GM21360 (cell line): Measurements from ENCODE around the gene RPLP2.

Experiments used
- ATAC-seq: cut with Tn5 transposase; IDR thresholded peaks from one replicate; pipeline ENCODE4 v1.9.1; 2021; ENCODE audit warnings: mild to moderate bottlenecking, moderate library complexity; ENCODE audit not compliant: unreplicated experiment

RPLP2 gene

DNA sequence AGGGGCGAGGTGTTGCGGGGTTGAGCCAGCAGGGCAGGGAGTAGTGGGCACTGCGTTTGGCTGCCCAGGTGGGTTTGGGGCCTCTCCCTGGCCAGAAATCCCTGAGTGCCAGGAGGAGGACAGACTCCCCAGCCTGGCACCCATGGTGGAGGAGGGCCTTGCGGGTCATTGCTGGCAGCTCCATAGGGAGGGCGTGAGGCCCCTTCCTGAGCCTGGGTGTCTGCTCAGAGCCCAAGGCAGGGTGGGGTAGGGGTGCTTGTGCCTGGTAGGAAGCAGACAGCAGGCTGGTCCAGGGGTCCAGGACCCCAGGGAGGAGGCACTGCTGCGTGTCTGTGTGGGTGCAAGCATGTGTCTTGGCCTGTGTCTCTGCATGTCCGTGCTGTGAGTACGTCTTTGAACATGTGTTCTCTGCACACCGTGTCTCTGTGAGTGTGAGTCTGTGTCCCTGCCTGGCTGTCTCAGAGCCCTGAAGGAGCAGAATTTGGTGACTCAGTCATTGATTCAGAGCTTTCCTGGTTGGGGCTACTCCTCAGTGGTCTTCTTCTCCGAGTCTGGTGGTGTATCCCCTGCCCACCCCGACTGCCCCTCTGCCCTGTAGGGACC is 36.8 kb downstream of the RPLP2 start:
- ATAC-seq = no peak

DNA sequence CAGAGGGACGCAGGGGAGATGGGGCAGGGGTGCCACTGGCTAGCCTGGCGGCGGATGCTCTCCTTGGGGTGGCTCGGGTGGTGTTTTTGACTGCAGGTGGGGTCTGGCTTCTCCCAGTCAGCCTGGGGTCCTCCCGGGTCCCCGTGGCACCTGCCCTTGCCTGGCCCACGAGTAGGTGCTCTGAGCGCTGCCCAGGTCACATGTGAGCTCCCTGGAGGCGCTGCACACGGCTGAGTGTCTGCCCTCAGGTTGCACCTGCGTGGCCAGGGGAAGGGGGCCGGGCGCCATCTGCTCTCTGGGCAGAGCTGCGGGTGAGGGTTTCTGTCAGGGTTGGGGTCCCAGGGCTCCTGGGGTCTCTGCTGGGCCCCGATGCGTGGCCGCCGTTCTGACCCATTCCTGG is 38.1 kb downstream of the RPLP2 start:
- no peak for ATAC-seq

DNA sequence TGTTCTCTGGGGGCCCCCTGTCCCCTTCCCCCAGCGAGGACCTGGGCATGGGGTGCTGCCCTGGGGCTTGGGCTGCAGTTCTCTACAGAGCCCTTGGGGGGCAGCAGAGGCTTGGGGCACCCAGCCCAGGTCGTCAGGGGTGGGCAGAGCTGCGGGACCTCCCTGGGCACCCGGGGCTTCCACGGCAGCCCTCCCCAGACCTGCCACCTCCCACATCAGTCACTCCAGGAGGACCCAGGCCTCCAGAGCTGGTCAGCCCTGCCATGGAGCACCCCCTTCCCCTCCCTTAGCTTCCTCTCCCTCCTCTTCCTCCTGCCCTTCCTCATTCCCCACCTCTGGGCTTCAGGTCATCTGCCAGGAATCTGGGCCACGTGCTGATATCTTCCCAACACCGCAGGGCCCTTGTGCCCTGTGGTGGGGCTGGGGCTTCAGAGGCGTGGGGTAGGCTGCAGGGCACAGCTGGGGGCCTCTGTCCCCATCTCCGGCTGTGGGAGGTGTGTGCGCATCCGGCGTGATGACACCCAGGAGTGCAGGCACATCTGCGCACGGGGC is 38.7 kb downstream of the RPLP2 start:
- no peak for ATAC-seq

DNA sequence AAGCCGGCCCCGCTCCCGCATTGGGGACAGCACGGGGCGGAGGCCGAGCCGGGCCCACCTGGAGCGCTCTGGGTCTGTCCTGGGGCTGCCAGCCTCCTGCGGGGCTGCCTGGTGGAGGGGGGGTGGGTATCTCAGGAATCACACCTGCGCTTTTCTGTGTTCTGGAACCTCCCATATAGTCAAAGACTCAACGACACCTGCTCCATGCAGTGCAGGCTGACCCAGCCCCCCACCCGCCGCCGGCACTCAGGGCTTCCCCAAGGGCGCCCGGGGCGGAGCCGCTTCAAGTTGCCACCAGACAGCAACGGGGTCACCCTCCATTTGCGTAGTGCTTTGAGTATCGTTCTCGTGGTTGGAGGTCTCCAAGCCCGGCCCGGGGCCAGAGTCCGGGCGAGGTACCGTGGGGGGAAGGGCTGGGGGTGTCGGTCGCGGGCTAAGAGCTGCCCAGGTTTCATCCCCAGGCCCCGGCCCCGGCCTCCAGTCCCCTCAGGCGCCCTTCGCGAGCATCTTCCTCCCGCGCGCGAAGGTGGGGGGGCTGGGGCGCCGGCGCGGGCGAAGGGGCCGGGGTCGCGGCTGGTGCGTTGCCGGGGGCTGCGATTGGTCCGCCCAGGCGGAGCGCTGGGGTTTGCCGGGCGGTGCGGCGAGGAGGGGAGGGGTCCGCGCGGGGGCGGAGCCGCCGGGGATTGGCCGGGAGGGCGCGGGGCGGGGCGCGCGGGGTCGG is 39.5 kb downstream of the RPLP2 start:
- ATAC-seq = no peak

GRCh38 chr11:849951-850774 is 40.4 kb downstream of the RPLP2 start:
- ATAC-seq = no peak

DNA sequence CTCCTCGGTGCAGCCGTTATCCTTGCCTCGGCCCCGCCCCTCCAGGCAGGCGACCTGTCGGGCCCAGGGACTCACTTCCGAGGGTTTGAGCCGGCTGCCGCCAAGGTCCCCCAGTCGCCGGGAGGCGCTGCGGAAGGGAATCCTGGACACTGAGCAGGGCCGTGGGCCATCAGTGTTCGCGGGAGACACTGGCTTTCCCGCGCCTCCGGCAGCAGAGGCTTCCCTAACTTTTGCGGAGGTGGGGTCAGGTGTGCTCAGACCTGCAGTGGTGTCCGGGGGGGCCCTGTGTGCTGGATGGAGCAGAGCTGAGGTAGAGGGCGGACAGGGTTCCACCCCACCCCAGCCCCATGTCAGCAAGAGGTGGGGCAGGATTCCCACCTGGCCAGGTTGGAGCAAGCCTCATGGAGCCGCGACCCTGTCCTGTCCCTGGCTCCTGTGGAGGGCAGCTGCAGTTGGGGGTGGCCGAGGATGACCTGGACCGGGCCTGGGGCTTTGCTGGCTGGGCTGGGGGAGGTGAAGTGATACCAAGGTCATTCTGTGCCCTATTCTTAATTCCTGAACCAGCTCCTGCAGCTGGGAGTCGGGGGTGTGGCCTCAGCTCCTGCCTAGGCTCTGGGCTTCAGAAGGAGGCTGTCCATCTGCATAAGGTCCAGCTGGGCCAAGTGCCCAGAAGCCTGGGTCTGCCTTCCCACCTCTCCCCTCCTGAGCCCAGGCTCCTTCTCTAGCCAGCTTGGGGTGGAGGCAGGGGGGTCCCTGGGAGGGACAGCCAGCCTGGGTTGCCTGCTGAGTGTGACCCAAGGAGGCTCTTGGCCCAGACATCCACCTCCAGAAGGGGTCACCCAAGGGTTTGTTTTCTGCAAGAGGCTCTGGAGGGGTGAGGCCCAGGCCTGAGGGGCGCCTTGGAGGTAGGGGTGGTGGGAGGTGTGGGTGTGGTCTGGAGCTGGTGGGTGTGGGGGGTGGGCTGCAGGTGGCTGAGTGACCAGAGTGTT is 41.3 kb downstream of the RPLP2 start:
- no peak for ATAC-seq

DNA sequence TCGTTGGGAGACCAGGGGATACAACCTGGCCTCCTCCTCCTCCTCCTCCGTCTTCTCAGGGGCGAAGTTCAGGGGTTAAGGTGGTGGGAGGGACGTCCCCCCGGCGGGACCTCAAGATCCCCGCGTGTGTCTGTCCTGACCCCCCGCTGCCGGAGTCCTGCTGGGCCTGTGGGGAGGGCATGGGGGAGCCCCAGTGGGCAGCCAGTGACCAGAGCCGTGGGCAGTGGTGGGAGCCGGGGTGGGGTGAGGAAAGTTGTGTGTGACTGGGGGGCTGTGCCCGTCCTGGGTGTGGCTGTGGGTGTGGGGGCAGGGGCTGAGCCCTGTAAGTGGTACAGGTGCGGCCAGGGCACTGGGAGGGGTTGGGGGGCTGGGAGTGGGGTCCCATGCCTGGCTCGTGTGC is 43.0 kb downstream of the RPLP2 start:
- no peak for ATAC-seq

DNA sequence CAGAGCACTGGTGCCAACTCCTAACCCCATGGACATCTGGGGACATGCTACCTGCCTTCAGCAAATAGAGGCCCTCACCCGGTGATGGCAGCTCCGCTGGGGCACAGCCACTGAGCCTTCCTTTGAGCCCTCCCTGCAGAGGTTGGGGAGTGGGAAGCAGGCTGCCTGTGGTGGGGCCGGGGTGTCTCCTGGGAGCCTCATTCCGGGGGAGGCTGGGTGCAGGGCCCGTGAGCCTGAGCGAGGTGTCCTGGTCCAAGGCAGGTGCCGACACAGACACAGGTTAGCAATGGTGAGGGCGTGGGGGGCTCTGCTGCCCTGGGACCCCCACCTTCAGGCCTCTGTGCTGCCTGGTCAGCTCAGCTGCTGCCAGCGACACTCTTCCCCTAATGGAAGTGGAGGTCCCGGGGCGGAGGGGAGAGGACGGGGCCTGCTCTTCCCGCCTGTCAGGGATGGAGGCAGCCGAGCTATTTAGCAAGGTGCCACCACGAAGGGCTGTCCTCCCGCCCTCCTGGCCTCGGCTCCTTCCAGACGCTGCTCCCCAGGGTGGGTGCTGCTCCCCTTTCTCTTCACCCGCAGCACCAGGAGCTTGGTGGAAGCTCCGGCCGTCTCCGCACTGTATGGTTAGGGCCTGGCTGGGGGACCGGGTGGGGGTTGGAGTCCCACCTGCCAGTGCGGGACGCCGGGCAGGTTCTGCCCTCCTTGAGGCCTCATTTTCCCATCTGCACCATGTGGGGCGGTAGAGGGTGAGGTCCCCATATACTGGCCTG is 44.1 kb downstream of the RPLP2 start:
- ATAC-seq = no peak

DNA sequence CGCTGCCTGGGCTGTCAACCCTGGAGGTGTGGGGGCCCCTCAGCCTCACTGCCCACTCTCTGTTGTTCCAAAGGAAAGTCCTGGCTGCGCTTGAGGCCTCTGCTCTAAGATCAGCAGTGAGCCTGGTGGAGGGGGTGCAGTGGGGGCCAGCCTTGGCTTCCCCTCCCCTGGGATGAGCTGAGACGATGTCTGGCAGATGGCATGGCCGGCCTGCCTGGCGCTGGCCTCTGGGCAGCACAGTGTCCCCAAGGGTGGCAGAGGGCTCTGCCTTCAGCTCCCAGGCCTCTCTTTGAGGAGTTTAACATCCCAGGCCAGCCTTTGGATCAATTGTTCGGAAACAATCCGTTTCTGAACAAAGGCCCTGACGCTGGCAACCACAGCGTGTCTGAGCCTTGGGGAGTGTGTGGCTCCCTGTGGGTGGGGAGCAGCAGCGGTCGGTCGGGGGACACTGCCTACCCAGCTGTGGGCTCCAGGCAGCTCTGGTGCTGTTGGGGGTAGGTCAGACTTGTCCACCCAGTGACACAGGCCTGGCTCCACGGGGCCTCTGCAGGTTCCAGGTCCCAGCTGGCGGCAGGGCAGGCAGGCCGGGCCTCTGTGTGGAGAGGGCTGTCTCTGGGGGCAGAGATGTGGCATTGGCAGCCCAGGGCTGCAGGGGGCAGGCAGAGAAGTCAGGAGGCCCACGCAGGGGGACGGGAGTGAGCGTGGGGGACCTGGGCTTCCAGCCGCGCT is 45.0 kb downstream of the RPLP2 start:
- ATAC-seq = no peak

DNA sequence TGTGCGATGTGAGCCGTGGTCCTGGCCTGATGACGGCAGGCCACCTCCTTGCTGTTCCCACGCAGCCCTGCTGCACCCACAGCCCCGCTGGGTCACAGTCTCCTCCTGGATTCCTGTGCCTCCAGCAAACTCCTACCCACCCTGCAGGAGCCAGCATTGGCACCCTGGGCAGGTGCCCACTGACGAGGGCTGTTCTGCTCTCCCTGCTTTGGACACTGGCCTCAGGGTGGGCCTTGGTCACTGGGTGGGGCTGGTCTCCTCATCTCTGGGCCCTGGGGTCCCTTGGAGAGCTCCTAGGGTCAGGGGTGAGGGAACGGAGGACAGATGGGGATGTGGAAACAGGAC is 45.5 kb downstream of the RPLP2 start:
- ATAC-seq = no peak

- ATAC-seq = no peak
Observed at GRCh38 chr11:855796-856195, 46.0 kb downstream of the RPLP2 start.

GRCh38 chr11:856397-856796 is 46.6 kb downstream of the RPLP2 start:
- ATAC-seq = no peak

DNA sequence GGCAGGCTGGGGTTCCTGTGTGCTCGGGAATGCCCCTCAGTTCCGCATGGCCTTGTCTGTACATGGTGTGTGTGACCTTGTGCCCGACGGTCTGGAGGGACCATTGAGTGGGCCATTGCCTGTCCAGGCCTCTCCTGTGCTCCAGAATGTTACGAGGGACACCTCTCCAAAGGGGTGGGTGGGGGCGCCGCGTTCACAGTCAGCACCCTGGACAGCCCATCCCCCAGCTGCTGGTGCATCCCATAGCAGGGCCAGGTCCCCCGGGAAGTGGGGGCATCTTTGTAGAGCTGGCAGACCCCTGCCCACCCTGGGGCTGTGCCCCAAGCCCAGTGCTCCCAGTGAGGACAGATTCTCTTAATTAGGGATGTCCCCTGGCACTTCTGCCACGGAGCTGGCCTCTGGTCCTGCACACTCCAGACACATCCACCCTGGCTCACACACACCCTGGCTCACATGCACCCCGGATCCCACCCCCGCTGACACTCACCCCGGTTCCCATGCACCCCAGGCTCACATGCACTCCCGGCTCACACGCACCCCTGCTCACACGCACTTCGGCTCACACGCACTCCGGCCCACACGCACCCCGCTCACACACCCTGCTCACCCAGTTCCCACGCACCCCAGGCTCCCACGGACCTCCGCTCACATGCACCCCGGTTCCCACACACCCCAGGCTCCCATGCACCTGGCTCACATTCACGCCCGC is 48.4 kb downstream of the RPLP2 start:
- ATAC-seq = no peak

DNA sequence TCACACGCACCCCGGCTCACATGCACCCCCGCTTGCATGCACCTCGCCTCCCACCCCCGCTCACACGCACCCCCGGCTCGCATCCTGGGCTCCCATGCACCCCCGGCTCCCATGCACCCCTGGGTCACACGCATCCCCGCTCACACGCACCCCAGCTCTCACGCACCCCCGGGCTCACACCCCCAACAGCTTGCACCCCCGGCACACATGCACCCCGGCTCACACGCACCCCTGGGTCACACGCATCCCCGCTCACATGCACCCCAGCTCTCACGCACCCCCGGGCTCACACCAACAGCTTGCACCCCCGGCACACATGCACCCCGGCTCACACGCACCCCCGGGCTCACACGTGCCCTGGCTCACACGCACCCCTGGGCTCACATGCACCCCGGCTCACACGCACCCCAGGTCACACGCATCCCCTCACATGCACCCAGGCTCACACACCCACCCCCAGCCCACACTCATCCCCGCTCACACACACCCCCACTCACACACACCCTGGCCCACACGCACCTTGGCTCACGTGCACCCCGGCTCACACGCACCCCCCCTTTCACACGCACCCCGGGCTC is 49.1 kb downstream of the RPLP2 start:
- no peak for ATAC-seq

DNA sequence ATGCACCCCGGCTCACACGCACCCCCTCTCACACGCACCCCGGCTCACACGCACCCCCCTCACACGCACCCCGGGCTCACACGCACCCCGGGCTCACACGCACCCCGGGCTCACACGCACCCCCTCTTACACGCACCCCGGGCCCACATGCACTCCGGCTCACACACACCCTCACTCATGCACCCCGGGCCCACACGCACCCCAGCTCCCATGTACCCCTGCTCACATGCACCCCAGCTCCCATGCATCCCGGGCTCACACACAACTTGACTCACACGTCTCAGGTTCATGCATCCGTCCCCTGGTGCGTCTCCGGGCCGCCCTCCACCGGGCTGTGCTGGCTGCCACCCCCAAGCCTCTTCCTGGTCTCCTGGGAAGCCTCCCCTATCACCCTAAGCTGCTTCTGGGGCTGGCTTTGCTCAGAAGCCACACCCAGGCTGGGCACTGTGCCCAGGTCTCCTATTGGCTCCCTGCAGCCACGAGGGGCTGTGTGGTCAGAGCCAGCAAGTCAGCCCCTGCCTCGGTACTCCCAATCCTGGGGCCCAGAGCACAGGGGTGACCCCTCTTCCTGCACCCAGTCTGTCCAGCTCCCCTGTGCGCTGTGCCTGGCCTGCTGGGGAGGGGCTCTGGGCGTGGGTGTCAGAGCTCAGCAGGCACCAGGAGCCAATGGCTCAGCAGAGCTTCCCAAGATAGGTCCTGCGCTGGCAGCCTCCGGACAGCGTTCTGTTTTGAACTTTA is 49.8 kb downstream of the RPLP2 start:
- ATAC-seq = no peak

DNA sequence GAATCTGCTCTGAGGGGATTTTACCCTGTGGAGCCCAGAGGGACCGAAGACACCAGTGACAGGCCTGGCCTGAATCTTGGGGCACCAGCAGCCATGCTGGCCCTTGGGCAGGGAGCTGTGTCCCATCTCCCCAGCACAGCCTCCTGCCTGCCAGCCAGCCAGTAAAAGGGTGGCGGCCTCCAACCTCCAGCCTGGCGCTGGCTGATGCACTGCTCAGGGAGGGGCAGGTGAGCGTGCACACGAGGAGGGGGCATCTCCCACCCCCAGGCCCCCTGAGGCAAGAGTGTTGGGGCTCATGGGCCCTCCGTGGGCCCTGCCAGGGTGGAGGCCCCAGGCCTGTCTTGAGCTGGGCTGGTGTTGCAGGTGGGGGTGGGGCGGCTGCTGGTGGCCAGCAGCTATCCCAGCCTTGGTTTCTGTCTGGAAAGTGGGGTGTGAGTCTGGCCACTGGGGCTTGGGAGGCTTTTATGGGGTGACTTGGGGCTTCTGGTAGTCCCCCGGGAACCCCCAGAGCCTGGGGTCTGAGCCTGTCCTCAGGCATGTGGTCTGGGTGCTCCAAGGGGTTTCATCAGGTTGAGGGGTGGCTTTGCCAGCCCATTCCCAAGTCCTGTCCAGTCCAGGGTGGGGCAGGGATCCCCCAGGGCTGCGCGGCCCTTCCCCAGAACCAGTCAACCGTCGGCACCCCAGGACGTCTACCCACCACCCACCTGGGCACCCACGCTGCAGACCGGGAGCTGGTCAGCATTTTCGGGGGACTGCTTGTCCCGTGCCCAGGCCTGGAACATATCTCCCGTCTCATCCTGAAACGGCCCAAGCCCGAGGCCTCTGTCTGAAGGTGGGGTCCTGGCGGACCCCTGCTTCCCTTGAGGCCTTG is 50.7 kb downstream of the RPLP2 start:
- ATAC-seq = no peak

DNA sequence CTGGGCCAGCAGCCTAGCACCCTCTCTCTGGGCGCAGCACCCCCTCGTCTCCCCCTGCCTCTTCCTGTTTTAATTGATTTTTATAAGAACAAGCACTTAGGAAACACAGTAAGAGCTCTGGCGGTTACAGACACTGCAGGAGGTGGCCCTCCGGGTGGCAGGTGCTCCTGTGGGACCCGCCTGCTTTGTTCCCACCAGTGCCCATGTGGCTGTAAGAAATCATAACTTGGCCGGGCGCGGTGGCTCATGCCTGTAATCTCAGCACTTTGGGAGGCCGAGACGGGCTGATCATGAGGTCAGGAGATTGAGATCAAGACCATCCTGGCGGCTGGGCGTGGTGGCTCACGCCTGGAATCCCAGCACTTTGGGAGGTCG is 51.3 kb downstream of the RPLP2 start:
- ATAC-seq = no peak
